CD4-positive, alpha-beta T cell (primary cell): ENCODE measurements around the gene ARNT2. TPM values are rescaled to one million over a fixed set of nuclear protein-coding genes. Genes with fewer than 3 reads are reported as not detected.

ENCODE experiments used
- ATAC-seq: fragments of 200-7000 bp; cut with Tn5 transposase; one replicate; pipeline ENCODE4 v1.10.0; 2022; ENCODE audit warnings: mild to moderate bottlenecking; ENCODE audit not compliant: poor library complexity
- CTCF ChIA-PET: fragments of 350-600 bp; sonication (Branson Sonifier 250); formaldehyde crosslinking; loops from one replicate; lab custom pipeline; 2021; ENCODE audit warnings: antibody characterized with exemption, inconsistent platforms; lab: Charles Lee
- POLR2A ChIA-PET: fragments of 350-600 bp; sonication (Branson Sonifier 250); formaldehyde crosslinking; loops from one replicate; lab custom pipeline; 2021; ENCODE audit warnings: antibody characterized with exemption, inconsistent platforms; lab: Charles Lee
- DNase-seq, 14 experiments: peaks; one replicate each; pipeline ENCODE4 v3.0.0-alpha.2; 2013 to 2020; ENCODE audit warnings: mixed read lengths in 2 of 14
- H3K27ac ChIP-seq, 2 donors: one replicate each; pipeline versions ENCODE4 v1.5.1 to v1.7.0; 2013; ENCODE audit warnings: low read length in 2 of 2, low read depth in 1 of 2, mild to moderate bottlenecking in 1 of 2
- H3K27me3 ChIP-seq, 2 experiments: 1 replicate in 1 of 2; 2 replicates in 1 of 2; pipeline versions ENCODE4 v1.6.1 to v1.7.0; 2013; ENCODE audit warnings: low read length in 2 of 2, control low read depth in 1 of 2, mild to moderate bottlenecking in 1 of 2, moderate library complexity in 1 of 2; ENCODE audit not compliant: insufficient read depth in 2 of 2, control insufficient read depth in 1 of 2
- H3K36me3 ChIP-seq: one replicate; pipeline ENCODE4 v1.6.1; 2013; ENCODE audit warnings: low read length, control low read depth; ENCODE audit not compliant: insufficient read depth
- H3K4me1 ChIP-seq: one replicate; pipeline ENCODE4 v1.6.1; 2013; ENCODE audit warnings: low read length, control low read depth; ENCODE audit not compliant: insufficient read depth
- H3K4me3 ChIP-seq: one replicate; pipeline ENCODE4 v1.5.1; 2013; ENCODE audit warnings: mild to moderate bottlenecking, low read length, moderate library complexity
- H3K9me3 ChIP-seq, 2 experiments: 1 replicate in 1 of 2; 2 replicates in 1 of 2; pipeline versions ENCODE4 v1.6.1 to v1.7.0; 2013; ENCODE audit warnings: low read length in 2 of 2, mild to moderate bottlenecking in 2 of 2, control low read depth in 1 of 2, moderate library complexity in 1 of 2; ENCODE audit not compliant: control insufficient read depth in 1 of 2, insufficient read depth in 1 of 2
- H3K27ac Mint-ChIP-seq: one replicate; pipeline ENCODE4 v1.8.0; 2020; ENCODE audit warnings: mixed read lengths
- H3K27me3 Mint-ChIP-seq: one replicate; pipeline ENCODE4 v1.8.0; 2021; ENCODE audit warnings: mixed read lengths
- H3K36me3 Mint-ChIP-seq: one replicate; pipeline ENCODE4 v1.8.0; 2021; ENCODE audit warnings: low read depth, mixed read lengths
- H3K4me1 Mint-ChIP-seq: one replicate; pipeline ENCODE4 v1.8.0; 2021; ENCODE audit warnings: low read depth, mixed read lengths
- H3K4me3 Mint-ChIP-seq: one replicate; pipeline ENCODE4 v1.8.0; 2020; ENCODE audit warnings: mild to moderate bottlenecking, mixed read lengths
- H3K9me3 Mint-ChIP-seq: one replicate; pipeline ENCODE4 v1.8.0; 2020; ENCODE audit warnings: mixed read lengths
- CTCF ChIP-seq: fragments of 200-600 bp; IDR thresholded peaks from one replicate; pipeline ENCODE4 v1.8.0; 2022; ENCODE audit warnings: antibody characterized with exemption, mild to moderate bottlenecking
- intact Hi-C, 2 experiments: fragments of 100-400 bp; cut with DNase I in 1 of 2; cut with micrococcal nuclease in 1 of 2; formaldehyde crosslinking; loops; one replicate each; pipeline versions ENCODE4 v1.15.1 to v1.9.0; 2023 to 2025; cut with DNase I, micrococcal nuclease
- total RNA-seq, 174 experiments: library from RNA in 2 of 174; stranded (reverse) in 2 of 174; gene quantifications; one replicate each; pipeline ENCODE4 v1.2.3 and lab custom pipeline; 2021 to 2026

The ARNT2 gene
- total RNA-seq, 2 experiments from 2014 or later = not detected

GRCh38 chr15:80480171-80480811, 76.1 kb downstream of the ARNT2 start:
- Mint-ChIP-seq H3K36me3 (no peaks in the 10 kb centered on the region), H3K4me1 (no peaks in the 10 kb centered on the region), H3K27ac (no peak overlapping the region), H3K9me3 (peaks cover 3% of the 10 kb centered on the region), H3K27me3 (peaks cover 4% of the 10 kb centered on the region), H3K4me3 (no peak overlapping the region)
- H3K27me3 ChIP-seq = no peaks in the 10 kb centered on the region
- DNase-seq (no peak), ATAC-seq (no peak)
- POLR2A ChIA-PET = no interaction called here
- no peaks in the 10 kb centered on the region for H3K36me3 ChIP-seq
- no peak overlapping the region for H3K4me3 ChIP-seq
- H3K4me1 ChIP-seq = no peaks in the 10 kb centered on the region
- intact Hi-C loops = no loop called here
- no peak for TF ChIP-seq CTCF
- peaks cover 0 to 2% of the 10 kb centered on the region in 2 experiments for H3K9me3 ChIP-seq
- CTCF ChIA-PET = no interaction called here
- no peak overlapping the region for H3K27ac ChIP-seq

- Mint-ChIP-seq H3K9me3 (peaks cover 3% of the 10 kb centered on the region), H3K27me3 (peaks cover 4% of the 10 kb centered on the region), H3K27ac (no peak overlapping the region), H3K36me3 (no peaks in the 10 kb centered on the region), H3K4me3 (no peak overlapping the region), H3K4me1 (no peaks in the 10 kb centered on the region)
- Histone ChIP-seq H3K27me3 (no peaks in the 10 kb centered on the region), H3K36me3 (no peaks in the 10 kb centered on the region), H3K4me3 (no peak overlapping the region), H3K9me3 (no peaks in the 10 kb centered on the region), H3K4me1 (no peaks in the 10 kb centered on the region), H3K27ac (no peak overlapping the region)
- TF ChIP-seq CTCF = no peak
- CTCF ChIA-PET = interaction anchor here (0.9 kb wide), 1 partner anchor 12 kb away, joined by 3 read pairs; no protein-coding TSS in a partner anchor
- intact Hi-C loops = no loop called here
- no peak for DNase-seq
- POLR2A ChIA-PET = no interaction called here
- ATAC-seq = no peak
These were observed 76.7 kb downstream of the ARNT2 start for GRCh38 chr15:80480909-80481308.

- DNase-seq (no peak), ATAC-seq (no peak)
- ChIA-PET POLR2A (no interaction called here), CTCF (no interaction called here)
- H3K27me3 ChIP-seq = no peaks in the 10 kb centered on the region
- H3K36me3 ChIP-seq = no peaks in the 10 kb centered on the region
- Mint-ChIP-seq H3K9me3 (no peaks in the 10 kb centered on the region), H3K4me3 (no peak overlapping the region), H3K36me3 (no peaks in the 10 kb centered on the region), H3K27ac (no peak overlapping the region), H3K27me3 (peaks cover 4% of the 10 kb centered on the region), H3K4me1 (no peaks in the 10 kb centered on the region)
- H3K4me1 ChIP-seq = no peaks in the 10 kb centered on the region
- H3K27ac ChIP-seq = no peak overlapping the region
- intact Hi-C loops = no loop called here
- no peak for TF ChIP-seq CTCF
- H3K4me3 ChIP-seq = no peak overlapping the region
- H3K9me3 ChIP-seq = no peaks in the 10 kb centered on the region
These were observed 78.5 kb downstream of the ARNT2 start for GRCh38 chr15:80482696-80483095.
